Stimulated activated naive CD8-positive, alpha-beta T cell treated with anti-CD3 and anti-CD28 coated beads, Interleukin-15, amount 100 ng/mL, for 72 hours (primary cell): ENCODE data around the gene MRPL12.
A peak's percentile ranks its signal among the peaks of the same experiment; 100 is the strongest.

Experiments
- ATAC-seq: fragments of 150-1000 bp; cut with Tn5 transposase; 2 replicates; pipeline ENCODE4 v1.10.0; 2021; ENCODE audit warnings: mild to moderate bottlenecking, moderate library complexity
- DNase-seq, 2 donors: peaks; one replicate each; pipeline ENCODE4 v3.0.0; 2021 to 2022
- H3K27ac Mint-ChIP-seq, 2 donors: one replicate each; pipeline ENCODE4 v1.8.0; 2022; ENCODE audit warnings: mild to moderate bottlenecking in 2 of 2, mixed read lengths in 2 of 2, moderate library complexity in 2 of 2
- H3K27me3 Mint-ChIP-seq: one replicate; pipeline ENCODE4 v1.8.0; 2022; ENCODE audit warnings: mixed read lengths
- H3K4me1 Mint-ChIP-seq: one replicate; pipeline ENCODE4 v1.8.0; 2022; ENCODE audit warnings: mild to moderate bottlenecking, mixed read lengths
- H3K4me3 Mint-ChIP-seq, 2 donors: one replicate each; pipeline ENCODE4 v1.8.0; 2022; ENCODE audit warnings: mild to moderate bottlenecking in 2 of 2, mixed read lengths in 2 of 2, moderate library complexity in 1 of 2
- H3K9me3 Mint-ChIP-seq, 2 donors: one replicate each; pipeline ENCODE4 v1.8.0; 2022; ENCODE audit warnings: mixed read lengths in 2 of 2

The MRPL12 gene

DNA sequence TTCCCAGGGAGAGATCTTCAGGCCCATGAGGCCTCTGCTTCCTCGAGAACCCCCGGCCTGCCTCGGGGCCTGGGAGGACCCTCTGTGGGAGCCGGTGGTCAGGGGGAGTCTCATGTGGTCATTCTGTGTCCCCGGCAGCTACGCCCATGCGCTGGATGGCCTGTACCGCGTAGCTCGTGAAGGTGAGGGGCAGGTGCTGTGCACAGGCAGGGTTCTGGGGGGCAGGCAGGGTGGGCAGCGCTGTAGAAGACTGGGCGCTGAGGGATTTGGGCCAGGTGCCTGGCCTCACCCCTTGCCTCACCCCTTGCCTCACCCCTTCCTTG is 13.5 kb downstream of the MRPL12 start:
- ATAC-seq (no peak), DNase-seq (no peak)
- Mint-ChIP-seq H3K4me1 (peaks cover 23% of the 10 kb centered on the region), H3K27me3 (no peaks in the 10 kb centered on the region), H3K4me3 (no peak overlapping the region), H3K27ac (no peak overlapping the region), H3K9me3 (no peaks in the 10 kb centered on the region)

DNA sequence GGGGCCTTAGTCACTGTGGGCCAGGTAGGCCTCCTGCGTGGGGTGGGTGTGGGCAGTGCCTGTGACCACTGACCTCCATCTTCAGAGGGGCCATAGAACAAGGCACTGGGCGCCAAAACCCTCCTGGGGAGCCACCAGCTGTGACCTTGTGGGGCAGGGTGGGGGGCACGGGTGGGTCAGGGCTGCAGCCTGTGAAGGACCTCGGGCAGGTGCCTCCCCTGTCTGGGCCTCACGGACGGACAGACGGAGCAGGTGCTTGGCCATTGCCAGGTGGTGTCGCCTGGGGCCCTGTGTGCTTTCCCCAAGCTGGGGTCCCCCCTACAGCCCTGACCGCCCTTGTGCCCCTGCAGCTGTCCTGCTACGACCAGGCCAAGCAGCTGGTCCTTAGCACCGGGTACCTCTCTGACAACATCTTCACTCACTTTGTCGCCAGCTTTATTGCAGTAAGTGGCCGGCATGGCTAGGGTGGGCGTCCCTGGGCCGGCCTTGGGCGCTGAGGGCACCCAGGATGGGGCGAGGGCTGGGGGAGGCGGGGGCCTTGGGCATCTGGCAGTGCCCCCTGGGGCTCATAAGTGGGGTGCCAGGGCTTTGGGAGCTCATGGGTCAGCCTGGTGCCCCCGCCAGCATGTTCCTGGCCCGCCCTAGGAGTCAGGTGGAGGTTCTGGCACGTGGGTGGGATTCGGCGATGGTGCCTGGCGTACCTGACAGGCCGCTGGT is 14.0 kb downstream of the MRPL12 start:
- DNase-seq, result no peak
- no peak overlapping the region for H3K27ac Mint-ChIP-seq
- ATAC-seq, result no peak

DNA sequence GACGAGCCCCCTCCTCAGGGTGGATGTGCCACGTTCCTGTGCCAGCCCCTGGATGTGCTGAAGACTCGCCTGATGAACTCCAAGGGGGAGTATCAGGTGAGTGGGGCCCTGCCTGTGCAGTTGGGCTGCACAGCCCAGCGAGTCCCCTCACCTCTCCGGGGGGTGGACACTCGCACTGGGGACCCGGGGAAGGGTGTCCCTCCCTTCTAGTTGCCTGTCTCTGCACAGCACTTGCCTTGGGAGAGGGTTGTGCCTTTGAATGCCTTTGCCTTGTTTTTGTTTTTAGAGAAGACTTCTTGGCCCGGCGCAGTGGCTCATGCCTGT is 14.6 kb downstream of the MRPL12 start:
- Mint-ChIP-seq H3K27ac (no peak overlapping the region), H3K4me1 (peaks cover 19% of the 10 kb centered on the region), H3K9me3 (no peaks in the 10 kb centered on the region), H3K4me3 (no peak overlapping the region), H3K27me3 (peaks cover under 1% of the 10 kb centered on the region)
- DNase-seq, result no peak
- ATAC-seq, result no peak

More for the DNA sequence above, 14.0 kb downstream of the MRPL12 start:
- Mint-ChIP-seq H3K27me3 (no peaks in the 10 kb centered on the region), H3K4me3 (no peak overlapping the region), H3K4me1 (peaks cover 21% of the 10 kb centered on the region), H3K9me3 (no peaks in the 10 kb centered on the region)

DNA sequence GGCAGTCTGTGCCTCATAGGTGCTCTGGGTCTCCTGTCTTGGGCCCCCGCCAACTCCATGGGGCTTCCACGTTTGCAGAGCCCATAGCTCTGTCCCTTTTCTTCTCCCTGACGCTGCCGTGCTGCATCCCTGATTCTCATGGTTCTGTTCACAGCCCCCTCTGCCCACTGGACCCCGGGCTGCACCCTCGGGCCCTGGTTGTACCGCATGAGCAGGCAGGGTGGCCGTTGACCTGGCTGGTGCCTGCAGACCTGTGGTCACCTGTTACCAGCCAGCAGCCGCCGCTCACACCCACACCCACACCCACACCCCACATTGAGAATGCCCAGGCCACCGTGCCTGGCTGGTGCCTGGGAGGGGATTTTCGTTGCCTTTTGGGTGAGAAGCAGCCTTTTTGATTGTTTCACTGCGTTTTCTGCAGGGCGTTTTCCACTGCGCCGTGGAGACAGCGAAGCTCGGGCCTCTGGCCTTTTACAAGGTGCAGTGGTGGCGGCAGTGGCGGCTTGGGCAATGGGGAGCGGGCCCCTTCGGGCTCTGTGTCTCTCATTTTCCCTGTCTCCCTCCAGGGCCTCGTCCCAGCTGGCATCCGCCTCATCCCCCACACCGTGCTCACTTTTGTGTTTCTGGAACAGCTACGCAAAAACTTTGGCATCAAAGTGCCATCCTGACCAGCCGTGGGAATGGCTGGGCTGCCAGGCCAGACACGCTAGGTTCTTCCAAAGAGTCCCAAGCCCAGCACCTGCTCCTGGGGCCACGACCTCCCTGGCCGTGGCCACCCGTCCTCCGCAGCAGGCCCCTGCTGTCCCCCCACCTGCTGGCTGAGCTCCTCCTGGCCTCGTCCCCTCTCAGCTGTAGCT is 16.5 kb downstream of the MRPL12 start:
- ATAC-seq (no peak), DNase-seq (no peak)
- no peak overlapping the region for H3K27ac Mint-ChIP-seq
- peaks cover 5% of the 10 kb centered on the region for H3K4me1 Mint-ChIP-seq
- no peak overlapping the region for H3K4me3 Mint-ChIP-seq
- H3K9me3 Mint-ChIP-seq, result no peaks in the 10 kb centered on the region
- peaks cover 16% of the 10 kb centered on the region for H3K27me3 Mint-ChIP-seq

DNA sequence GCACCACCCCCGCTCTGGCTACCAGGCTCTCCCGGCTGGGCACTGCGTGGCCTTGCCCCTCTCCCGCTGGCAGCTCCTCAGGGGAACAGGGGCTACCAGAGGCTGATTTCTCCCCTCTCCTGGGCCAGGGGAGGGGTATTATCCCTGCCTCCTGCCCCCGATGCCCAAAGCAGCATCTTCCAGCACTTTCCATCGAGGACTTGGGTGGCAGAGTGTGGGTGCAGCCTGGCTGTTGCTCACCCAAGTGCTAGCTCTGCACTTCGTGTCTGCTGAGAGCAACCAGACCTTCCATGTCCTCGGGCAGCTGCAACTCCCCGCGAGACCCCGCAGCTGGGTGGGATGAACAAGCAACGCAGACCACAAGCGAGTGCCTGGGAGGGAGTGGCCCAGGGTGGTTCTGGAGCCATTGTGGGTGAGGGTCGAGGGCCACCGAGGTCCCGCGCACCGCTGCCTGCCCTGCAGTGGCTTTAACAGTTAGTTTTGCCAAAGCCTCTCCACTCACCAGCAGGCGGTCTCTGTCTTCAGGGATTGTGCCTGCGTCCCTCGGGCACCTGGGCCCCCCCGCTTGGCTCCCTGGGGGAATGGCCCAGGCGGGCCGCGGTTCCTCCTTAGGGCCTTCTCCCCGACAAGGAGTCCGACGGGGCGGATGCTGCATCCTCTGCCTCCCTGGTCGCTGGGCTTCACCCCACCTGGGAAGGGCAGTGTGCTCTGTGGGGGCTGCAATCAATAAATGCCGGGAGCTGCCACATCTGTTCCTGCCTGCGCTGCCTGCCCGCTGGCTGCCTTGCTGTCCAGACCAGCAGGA is 17.3 kb downstream of the MRPL12 start:
- H3K9me3 Mint-ChIP-seq, result no peaks in the 10 kb centered on the region
- H3K27me3 Mint-ChIP-seq, result peaks cover 16% of the 10 kb centered on the region
- H3K4me3 Mint-ChIP-seq, result no peak overlapping the region
- ATAC-seq (no peak), DNase-seq (no peak)
- peaks cover 5% of the 10 kb centered on the region for H3K4me1 Mint-ChIP-seq
- no peak overlapping the region for H3K27ac Mint-ChIP-seq

DNA sequence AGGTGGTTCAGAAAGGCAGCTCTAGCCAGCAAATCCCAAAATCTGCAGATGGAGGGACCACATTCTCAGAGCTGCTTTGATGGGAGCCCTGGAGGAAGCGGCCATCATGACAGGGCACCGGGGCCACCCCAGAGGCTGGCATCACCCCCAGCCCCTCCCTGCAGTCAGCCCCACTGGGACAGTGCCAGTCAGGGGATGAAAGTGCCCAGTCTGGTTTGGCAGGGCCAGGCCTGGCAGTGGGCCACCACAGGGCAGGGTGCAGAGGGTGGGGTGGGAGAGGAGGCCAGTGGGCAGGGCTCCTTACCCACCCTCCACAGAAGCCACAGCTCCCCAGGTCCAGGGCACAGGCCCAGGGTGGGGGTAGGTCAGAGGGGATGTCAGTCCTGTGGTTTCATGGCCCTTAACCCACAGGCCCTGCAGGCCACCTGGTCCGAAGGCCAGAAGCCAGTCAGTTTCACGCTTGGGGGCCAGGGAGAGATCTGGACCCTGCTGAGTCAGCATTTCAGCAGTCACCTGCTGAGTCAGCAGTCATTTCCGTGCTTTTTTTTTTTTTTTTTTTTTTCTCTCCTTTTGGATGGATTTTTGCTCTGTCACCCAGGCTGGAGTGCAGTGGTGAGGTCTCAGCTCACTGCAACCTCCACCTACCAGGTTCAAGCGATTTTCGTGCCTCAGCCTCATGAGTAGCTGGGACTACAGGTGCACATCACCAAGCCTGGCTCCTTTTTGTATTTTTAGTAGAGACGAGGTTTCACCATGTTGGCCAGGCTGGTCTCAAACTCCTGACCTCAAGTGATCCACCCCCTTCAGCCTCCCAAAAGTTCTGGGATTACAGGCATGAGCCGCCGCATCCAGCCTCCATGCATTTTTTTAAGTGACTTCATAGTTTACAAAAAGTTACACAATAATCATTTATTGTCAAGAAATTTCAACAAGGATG is 19.3 kb downstream of the MRPL12 start:
- no peak overlapping the region for H3K27ac Mint-ChIP-seq
- peaks cover 34% of the 10 kb centered on the region for H3K27me3 Mint-ChIP-seq
- DNase-seq, result no peak
- H3K9me3 Mint-ChIP-seq, result no peaks in the 10 kb centered on the region
- ATAC-seq, result peak; percentile 48
- no peak overlapping the region for H3K4me3 Mint-ChIP-seq
- peaks cover 5% of the 10 kb centered on the region for H3K4me1 Mint-ChIP-seq

DNA sequence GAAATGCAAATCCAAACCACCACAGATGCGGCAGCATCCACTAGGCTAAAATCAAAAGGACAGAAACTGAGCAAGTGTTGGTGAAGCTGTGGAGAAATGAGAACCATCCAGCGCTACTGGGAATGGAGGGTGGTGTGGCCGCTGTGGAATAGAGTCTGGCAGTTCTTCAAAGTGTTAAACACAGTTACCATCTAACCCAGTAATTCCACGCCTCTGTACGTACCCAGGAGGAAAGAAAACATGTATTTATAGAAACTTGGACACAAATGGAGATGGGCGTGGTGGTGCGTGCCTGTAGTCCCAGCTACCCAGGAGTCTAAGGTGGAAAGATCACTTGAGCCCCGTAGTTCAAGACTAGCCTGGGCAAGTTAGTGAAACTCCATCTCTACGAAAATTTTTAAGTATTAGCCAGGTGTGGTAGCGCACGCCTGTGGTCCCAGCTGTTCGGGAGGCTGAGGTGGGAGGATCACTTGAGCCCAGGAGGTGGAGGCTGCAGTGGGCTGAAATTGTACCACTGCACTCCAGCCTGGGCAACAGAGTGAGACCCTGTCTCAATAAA is 20.6 kb downstream of the MRPL12 start:
- H3K27me3 Mint-ChIP-seq, result peaks cover 37% of the 10 kb centered on the region
- no peak for ATAC-seq

DNA sequence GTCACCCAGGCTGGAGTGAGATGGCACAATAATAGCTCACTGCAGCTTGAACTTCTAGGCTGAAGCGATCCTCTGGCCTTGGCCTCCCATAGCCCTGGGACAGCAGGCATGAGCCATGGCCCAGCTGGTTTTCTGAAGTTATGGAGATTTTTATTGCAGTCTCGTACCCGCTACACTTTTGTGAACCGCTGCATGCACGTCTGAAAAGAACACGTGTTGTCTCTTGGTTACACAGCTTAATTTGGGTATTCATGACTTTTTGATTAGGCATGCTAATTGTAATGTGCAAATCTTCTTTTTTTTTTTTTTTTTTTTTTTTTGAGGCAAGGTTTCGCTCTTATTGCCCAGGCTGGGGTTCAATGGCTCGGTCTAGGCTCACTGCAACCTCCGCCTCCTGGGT is 22.3 kb downstream of the MRPL12 start:
- H3K4me1 Mint-ChIP-seq, result peaks cover 5% of the 10 kb centered on the region
- no peak overlapping the region for H3K4me3 Mint-ChIP-seq
- H3K9me3 Mint-ChIP-seq, result no peaks in the 10 kb centered on the region
- no peak for ATAC-seq
- no peak for DNase-seq
- H3K27me3 Mint-ChIP-seq, result peaks cover 43% of the 10 kb centered on the region
- H3K27ac Mint-ChIP-seq, result no peak overlapping the region

More for the DNA sequence above, 20.6 kb downstream of the MRPL12 start:
- no peak overlapping the region for H3K27ac Mint-ChIP-seq
- DNase-seq, result no peak
- no peak overlapping the region for H3K4me3 Mint-ChIP-seq
- H3K9me3 Mint-ChIP-seq, result no peaks in the 10 kb centered on the region
- H3K4me1 Mint-ChIP-seq, result peaks cover 5% of the 10 kb centered on the region

DNA sequence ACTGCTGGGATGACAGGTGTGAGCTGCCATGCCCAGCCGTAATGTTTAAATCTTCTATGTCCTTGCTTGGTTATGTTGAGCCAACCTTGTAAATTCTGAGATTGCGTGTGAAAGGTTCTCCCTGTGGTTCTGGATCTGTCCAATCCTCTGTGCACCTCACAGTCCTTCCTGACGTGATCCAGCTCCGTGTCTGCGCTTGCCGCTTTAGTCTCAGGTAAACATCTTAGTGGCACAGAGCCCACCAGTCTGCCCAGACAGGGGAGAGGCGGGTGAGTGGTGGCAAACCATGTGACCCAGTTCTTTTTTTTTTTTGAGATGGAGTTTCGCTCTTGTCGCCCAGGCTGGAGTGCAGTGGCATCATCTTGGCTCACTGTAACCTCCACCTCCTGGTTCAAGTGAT is 22.8 kb downstream of the MRPL12 start:
- Mint-ChIP-seq H3K27ac (no peak overlapping the region), H3K27me3 (peaks cover 49% of the 10 kb centered on the region), H3K4me3 (no peak overlapping the region), H3K9me3 (no peaks in the 10 kb centered on the region), H3K4me1 (peaks cover 5% of the 10 kb centered on the region)
- no peak for ATAC-seq
- no peak for DNase-seq

DNA sequence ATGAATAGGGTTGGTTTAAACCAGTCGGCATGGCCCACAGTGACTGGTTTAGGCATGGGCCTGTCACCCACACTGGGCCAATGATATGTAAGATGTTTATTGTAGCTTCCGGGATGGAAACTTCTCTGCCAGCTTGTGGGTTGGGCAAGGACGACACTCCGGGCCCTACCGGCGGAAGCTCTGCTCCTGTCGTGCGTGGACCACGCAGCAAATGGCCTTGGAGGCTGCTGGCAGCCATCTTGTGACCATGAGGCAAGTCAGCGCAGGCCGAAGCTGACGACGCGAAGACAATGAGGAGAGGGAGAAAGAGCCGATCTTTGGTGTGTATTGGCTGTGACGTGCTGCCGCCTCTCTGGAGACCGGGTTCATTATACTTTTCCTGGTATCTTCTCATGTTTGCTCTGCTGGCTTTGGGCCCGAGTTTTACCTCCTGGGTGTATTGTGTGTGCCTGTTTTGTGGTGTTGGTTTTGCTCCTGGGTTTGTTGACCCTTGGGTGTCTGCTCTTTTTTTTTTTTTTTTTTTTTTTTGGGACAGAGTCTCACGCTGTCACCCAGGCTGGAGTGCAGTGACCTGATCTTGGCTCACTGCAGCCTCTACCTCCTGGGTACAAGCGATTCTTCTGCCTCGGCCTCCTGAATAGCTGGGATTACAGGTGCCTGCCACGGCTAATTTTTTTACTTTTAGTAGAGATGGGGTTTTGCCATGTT is 24.3 kb downstream of the MRPL12 start:
- Mint-ChIP-seq H3K27me3 (peaks cover 63% of the 10 kb centered on the region), H3K9me3 (no peaks in the 10 kb centered on the region), H3K4me3 (no peak overlapping the region), H3K4me1 (peaks cover 5% of the 10 kb centered on the region), H3K27ac (no peak overlapping the region)
- ATAC-seq, result no peak
- DNase-seq, result no peak

DNA sequence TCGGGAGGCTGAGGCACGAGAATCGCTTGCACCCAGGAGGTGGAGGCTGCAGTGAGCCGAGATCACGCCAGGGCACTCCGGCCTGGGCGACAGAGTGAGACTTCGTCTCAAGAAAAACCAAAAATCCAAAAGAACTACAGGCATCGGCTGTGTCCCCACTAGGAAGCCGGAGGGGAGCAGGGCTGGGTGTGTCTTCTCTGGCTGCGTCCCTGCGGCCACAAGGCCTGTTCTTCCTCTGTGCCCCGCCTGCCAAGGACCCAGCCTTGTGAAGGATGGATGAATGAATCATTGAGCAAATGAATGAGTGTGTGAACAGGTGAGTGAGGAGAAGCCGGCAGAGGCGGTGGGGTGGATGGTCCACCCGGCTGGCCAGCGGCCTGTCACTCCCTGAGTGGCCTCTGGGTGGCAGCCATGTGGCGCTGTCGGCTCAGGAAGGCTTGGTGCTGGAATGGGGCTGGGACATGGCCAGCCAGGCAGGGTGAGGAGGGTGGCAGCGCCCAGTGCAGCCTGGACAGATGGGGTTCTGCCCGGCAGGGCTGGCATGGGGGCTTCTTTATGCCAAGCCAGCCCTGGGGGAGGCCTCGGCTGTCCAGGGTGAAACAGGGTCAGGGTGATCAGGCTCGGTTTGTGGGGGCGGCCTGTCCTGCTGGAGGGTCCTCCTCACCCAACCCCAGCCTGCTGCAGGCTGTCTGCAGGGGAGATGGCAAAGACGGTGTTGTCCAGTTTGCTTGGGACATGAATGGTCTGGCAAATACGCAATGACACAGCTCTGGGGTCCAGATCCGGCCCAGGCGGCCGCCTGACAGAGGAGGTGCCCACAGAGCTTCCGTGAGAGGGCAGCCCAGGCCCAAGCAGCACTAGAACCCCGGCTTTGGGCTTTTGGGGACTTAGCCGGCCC is 30.6 kb downstream of the MRPL12 start:
- ATAC-seq (peak; percentile 92), DNase-seq (peak; percentile 68 to 78)
- no peak overlapping the region for H3K4me3 Mint-ChIP-seq
- H3K27ac Mint-ChIP-seq, result peak overlapping the region in 1 of 2 donors; percentile 27
- peaks cover 20% of the 10 kb centered on the region for H3K4me1 Mint-ChIP-seq
- H3K9me3 Mint-ChIP-seq, result no peaks in the 10 kb centered on the region
- peaks cover 87% of the 10 kb centered on the region for H3K27me3 Mint-ChIP-seq

DNA sequence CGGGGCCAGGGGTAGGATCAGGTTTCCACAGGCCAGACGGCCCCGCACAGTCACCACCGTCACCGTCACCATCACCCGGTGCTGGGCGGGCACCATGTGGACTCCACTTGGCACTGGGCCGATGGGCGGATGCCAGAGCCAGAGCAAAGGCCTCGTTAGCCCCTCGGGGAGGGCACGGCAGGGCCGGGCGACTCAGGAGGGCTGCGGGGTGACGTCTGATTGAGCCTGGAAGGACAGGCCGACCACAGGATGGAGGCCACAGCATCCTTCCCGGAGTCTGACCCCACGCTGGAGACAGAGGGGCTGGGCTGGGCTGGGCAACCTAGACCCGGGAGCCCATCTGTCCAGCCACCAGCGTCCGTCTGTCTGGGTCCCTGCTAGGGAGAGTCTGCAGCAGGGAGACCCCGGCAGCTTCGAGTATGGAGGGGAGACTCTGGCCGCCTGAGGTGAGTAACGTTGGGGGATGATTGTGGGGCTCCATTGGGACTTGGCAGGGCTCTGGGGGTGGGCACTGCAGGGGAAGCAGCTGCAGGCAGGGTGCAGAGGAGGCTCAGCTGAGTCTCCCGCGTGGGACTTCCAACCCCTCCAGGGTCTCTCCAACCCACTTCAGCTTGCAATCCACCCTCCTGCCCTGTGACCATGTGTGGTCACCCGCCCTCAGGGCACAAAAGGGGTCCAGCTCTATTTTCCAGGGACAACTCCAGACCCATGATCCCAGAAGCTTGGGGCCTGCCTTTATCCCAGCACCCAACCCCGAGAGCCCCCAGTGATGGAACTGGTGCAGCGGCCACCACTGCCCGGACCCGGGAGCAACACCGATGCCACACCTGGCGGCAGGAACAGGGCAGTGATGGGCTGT is 31.5 kb downstream of the MRPL12 start:
- DNase-seq (no peak), ATAC-seq (no peak)
- no peaks in the 10 kb centered on the region for H3K9me3 Mint-ChIP-seq
- peaks cover 96% of the 10 kb centered on the region for H3K27me3 Mint-ChIP-seq
- peaks cover 20% of the 10 kb centered on the region for H3K4me1 Mint-ChIP-seq
- H3K4me3 Mint-ChIP-seq, result no peak overlapping the region
- H3K27ac Mint-ChIP-seq, result peak overlapping the region in 1 of 2 donors; percentile 12
